ENCODE data around the gene PMEL. TPM values are rescaled to one million over a fixed set of nuclear protein-coding genes. Genes with fewer than 3 reads are reported as not detected.

The PMEL gene
- total RNA-seq, 1 experiment from 2014 or later: 2.0 TPM

- H3K27me3 ChIP-seq: no peaks in the 10 kb centered on the region
- no peaks in the 10 kb centered on the region for H3K9me3 ChIP-seq
- DNase-seq: no peak
- peaks cover 25% of the 10 kb centered on the region for H3K36me3 ChIP-seq
- no peak overlapping the region for H3K4me3 ChIP-seq
These were observed 50.4 kb downstream of the PMEL start for GRCh38 chr12:55915482-55915859.

DNA sequence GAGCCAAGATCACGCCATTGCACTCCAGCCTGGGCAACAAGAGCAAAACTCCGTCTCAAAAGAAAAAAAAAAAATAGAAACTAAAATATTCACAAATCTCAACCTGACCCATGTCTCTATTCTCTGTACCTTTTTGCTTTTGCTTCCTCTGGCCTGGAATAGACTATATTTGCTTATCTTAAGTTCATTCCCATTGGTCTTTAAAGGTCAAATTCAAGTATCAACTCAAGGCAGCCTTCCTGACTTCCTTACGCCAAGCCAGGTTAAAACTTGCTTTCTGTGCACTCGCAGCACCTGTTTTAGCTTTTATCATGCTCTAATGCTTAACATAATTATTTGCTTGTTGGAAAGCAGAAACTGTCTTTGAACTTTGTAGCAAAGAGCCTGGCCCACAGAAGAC lies 52.9 kb downstream of the PMEL start:
- Histone ChIP-seq H3K36me3 (peaks cover 25% of the 10 kb centered on the region), H3K9me3 (no peaks in the 10 kb centered on the region), H3K27me3 (no peaks in the 10 kb centered on the region), H3K4me3 (no peak overlapping the region)
- DNase-seq: no peak

- DNase-seq: no peak
- no peaks in the 10 kb centered on the region for H3K9me3 ChIP-seq
- H3K36me3 ChIP-seq: peaks cover 16% of the 10 kb centered on the region
- no peaks in the 10 kb centered on the region for H3K27me3 ChIP-seq
- no peak overlapping the region for H3K4me3 ChIP-seq
These were observed 56.3 kb downstream of the PMEL start for GRCh38 chr12:55909513-55909884.

DNA sequence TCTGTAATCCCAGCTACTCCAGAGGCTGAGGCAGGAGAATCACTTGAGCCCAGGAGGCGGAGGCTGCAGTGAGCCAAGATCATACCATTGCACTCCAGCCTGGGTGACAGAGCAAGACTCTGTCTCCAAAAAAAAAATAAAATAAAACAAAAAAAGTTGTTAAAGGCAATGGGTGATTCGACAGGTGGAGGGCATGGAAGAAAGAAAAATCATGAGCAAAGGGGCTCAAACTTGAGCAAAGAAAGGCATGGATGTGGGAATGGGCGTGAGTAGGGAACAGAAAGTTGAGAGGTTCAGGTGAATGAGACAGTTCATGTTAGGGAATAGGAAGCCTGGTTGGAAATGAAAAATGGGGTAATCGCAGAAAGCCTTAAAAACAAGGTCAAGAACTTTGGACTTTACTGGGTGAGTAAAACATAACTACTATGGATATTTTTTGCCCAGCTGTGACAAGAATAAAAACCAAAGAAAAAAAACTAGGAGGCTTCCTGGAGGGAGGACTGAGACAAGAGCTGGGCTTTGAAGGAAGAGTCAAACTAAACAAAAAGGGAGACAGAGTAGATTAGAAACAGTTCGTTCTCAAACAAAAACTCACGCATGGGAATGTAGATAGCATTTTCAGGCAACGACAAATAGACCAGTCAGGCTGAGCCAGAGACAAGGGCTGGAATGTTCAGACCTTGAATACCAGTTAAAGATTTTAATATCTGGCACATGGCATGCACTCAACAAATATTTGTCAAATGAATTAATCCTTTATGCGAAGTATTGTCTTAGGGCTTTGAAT lies 56.9 kb downstream of the PMEL start:
- Histone ChIP-seq H3K9me3 (no peaks in the 10 kb centered on the region), H3K36me3 (peaks cover 13% of the 10 kb centered on the region), H3K4me3 (no peak overlapping the region), H3K27me3 (no peaks in the 10 kb centered on the region)
- no peak for DNase-seq

DNA sequence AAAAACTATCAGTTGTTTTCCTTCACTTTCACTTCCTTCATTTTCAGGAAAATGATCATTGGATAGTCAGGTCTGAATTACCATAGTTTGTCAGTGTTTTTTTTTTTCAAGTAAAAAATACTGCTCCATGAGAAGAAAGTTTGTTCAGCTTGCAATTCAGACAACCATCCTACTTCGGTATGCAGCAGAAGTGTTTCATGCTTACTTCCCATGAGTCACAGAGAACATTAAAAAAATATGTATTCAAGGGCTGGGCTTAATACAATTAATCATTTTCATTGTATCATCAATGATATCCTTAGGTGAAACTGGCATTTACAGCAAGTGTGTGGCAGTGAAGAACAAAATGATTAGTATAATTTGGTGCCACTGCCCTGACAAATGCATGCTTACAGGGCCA lies 59.8 kb downstream of the PMEL start:
- Histone ChIP-seq H3K9me3 (no peaks in the 10 kb centered on the region), H3K4me3 (no peak overlapping the region), H3K36me3 (peaks cover 8% of the 10 kb centered on the region; the same call in 1 of the 2 replicates), H3K27me3 (no peaks in the 10 kb centered on the region)
- no peak for DNase-seq

Other genes starting within 250 kb of the PMEL start
- gene BLOC1S1, start 250.0 kb downstream of the PMEL start, total RNA-seq (2014; rRNA removed; shearing (Covaris generic); ENCODE audit: low replicate concordance): 75.7 and 97.6 TPM in 2 replicates
- 3.1 and 5.0 TPM in 2 replicates for gene RDH5, start 245.6 kb downstream of the PMEL start, total RNA-seq (2014; rRNA removed; shearing (Covaris generic); ENCODE audit: low replicate concordance)
- gene CD63, start 237.0 kb downstream of the PMEL start, total RNA-seq (2014; rRNA removed; shearing (Covaris generic); ENCODE audit: low replicate concordance): 1,474 and 1,678 TPM in 2 replicates
- gene GDF11, start 222.9 kb downstream of the PMEL start, total RNA-seq (2014; rRNA removed; shearing (Covaris generic); ENCODE audit: low replicate concordance): 2.8 and 3.9 TPM in 2 replicates
- gene SARNP, start 148.3 kb downstream of the PMEL start, total RNA-seq (2014; rRNA removed; shearing (Covaris generic); ENCODE audit: low replicate concordance): 142 and 228 TPM in 2 replicates
- gene ORMDL2, start 148.0 kb downstream of the PMEL start, total RNA-seq (2014; rRNA removed; shearing (Covaris generic); ENCODE audit: low replicate concordance): 8.0 and 12.0 TPM in 2 replicates
- 46.6 and 49.9 TPM in 2 replicates for gene DNAJC14, start 136.5 kb downstream of the PMEL start, total RNA-seq (2014; rRNA removed; shearing (Covaris generic); ENCODE audit: low replicate concordance)
- gene MMP19, start 123.1 kb downstream of the PMEL start, total RNA-seq (2014; rRNA removed; shearing (Covaris generic); ENCODE audit: low replicate concordance): not detected in 2 replicates
- gene PYM1, start 38.1 kb downstream of the PMEL start, total RNA-seq (2014; rRNA removed; shearing (Covaris generic); ENCODE audit: low replicate concordance): 34.6 and 42.6 TPM in 2 replicates
- 2.6 and 2.9 TPM in 2 replicates for gene DGKA, start 34.9 kb downstream of the PMEL start, total RNA-seq (2014; rRNA removed; shearing (Covaris generic); ENCODE audit: low replicate concordance)
- 40.9 and 41.8 TPM in 2 replicates for gene CDK2, start 788 bp upstream of the PMEL start, total RNA-seq (2014; rRNA removed; shearing (Covaris generic); ENCODE audit: low replicate concordance)
- gene RAB5B, start 8.0 kb upstream of the PMEL start, total RNA-seq (2014; rRNA removed; shearing (Covaris generic); ENCODE audit: low replicate concordance): 16.5 and 18.6 TPM in 2 replicates
- gene SUOX, start 31.2 kb upstream of the PMEL start, total RNA-seq (2014; rRNA removed; shearing (Covaris generic); ENCODE audit: low replicate concordance): 9.7 and 23.4 TPM in 2 replicates
- gene IKZF4, start 55.0 kb upstream of the PMEL start, total RNA-seq (2014; rRNA removed; shearing (Covaris generic); ENCODE audit: low replicate concordance): 0.30 and 0.54 TPM in 2 replicates
- 313 and 847 TPM in 2 replicates for gene RPS26, start 75.9 kb upstream of the PMEL start, total RNA-seq (2014; rRNA removed; shearing (Covaris generic); ENCODE audit: low replicate concordance)
- 0.56 TPM in 1 of 2 replicates, not detected in the other for gene ERBB3, start 114.1 kb upstream of the PMEL start, total RNA-seq (2014; rRNA removed; shearing (Covaris generic); ENCODE audit: low replicate concordance)
- gene PA2G4, start 138.5 kb upstream of the PMEL start, total RNA-seq (2014; rRNA removed; shearing (Covaris generic); ENCODE audit: low replicate concordance): 329 and 467 TPM in 2 replicates
- gene RPL41, start 150.6 kb upstream of the PMEL start, total RNA-seq (2014; rRNA removed; shearing (Covaris generic); ENCODE audit: low replicate concordance): 1,876 and 4,191 TPM in 2 replicates
- 3.5 and 5.3 TPM in 2 replicates for gene ZC3H10, start 152.2 kb upstream of the PMEL start, total RNA-seq (2014; rRNA removed; shearing (Covaris generic); ENCODE audit: low replicate concordance)
- 84.9 and 145 TPM in 2 replicates for gene ESYT1, start 162.2 kb upstream of the PMEL start, total RNA-seq (2014; rRNA removed; shearing (Covaris generic); ENCODE audit: low replicate concordance)
- 65.7 and 123 TPM in 2 replicates for gene MYL6B, start 186.5 kb upstream of the PMEL start, total RNA-seq (2014; rRNA removed; shearing (Covaris generic); ENCODE audit: low replicate concordance)
- gene MYL6, start 192.3 kb upstream of the PMEL start, total RNA-seq (2014; rRNA removed; shearing (Covaris generic); ENCODE audit: low replicate concordance): 1,658 and 1,845 TPM in 2 replicates
- gene SMARCC2, start 223.4 kb upstream of the PMEL start, total RNA-seq (2014; rRNA removed; shearing (Covaris generic); ENCODE audit: low replicate concordance): 10.6 and 14.8 TPM in 2 replicates

All from MG63 (cell line).